ENCODE data around the gene CHCHD1. TPM values are rescaled to one million over a fixed set of nuclear protein-coding genes. Genes with fewer than 3 reads are reported as not detected.

The CHCHD1 gene
- total RNA-seq, 2 donors from 2014 or later = 37.6 to 49.3 TPM

GRCh38 chr10:73782749-73783085, 869 bp downstream of the CHCHD1 start:
- Mint-ChIP-seq H3K27ac (peak overlapping the region; percentile 96), H3K27me3 (ENCODE audit: insufficient read depth) (no peaks in the 10 kb centered on the region), H3K36me3 (ENCODE audit: low read depth) (peaks cover 7% of the 10 kb centered on the region), H3K4me1 (peaks cover 25% of the 10 kb centered on the region), H3K4me3 (peak overlapping the region; percentile 89), H3K9me3 (no peaks in the 10 kb centered on the region)
- H3K27me3 ChIP-seq (ENCODE audit: control insufficient read depth, insufficient read depth, low read length, poor library complexity, severe bottlenecking) = no peaks in the 10 kb centered on the region
- 29 to 66% methylated on average over 1 to 2 of the region's 2 CpGs for WGBS, 2 experiments (ENCODE audit: insufficient coverage in 1 of 2, insufficient read length in 1 of 2)
- peak overlapping the region; percentile 89 for H3K4me3 ChIP-seq (ENCODE audit: low read length)
- peak overlapping the region; percentile 72 for H3K9ac ChIP-seq (ENCODE audit: extremely low read depth, low read length, poor library complexity, severe bottlenecking)
- no peak for DNase-seq
- H3K27ac ChIP-seq (ENCODE audit: low read depth, low read length) = no peak overlapping the region
- peaks cover 7% of the 10 kb centered on the region for H3K4me1 ChIP-seq (ENCODE audit: control insufficient read depth, insufficient read depth, low read length)
- peaks cover 20% of the 10 kb centered on the region for H3K36me3 ChIP-seq (ENCODE audit: control insufficient read depth, insufficient read depth, low read length)
- no peak for TF ChIP-seq CTCF (conservative IDR thresholded peaks at IDR 0.05)
- H3K9me3 ChIP-seq (ENCODE audit: control insufficient read depth, low read length) = no peaks in the 10 kb centered on the region

- peak within 1 kb of the TSS; percentile 97 for H3K4me3 Mint-ChIP-seq
- peak; percentile 94 for DNase-seq
- Histone ChIP-seq H3K4me1 (ENCODE audit: control insufficient read depth, insufficient read depth, low read length) (peaks cover 7% of the 10 kb centered on the region), H3K4me3 (ENCODE audit: low read length) (peak within 1 kb of the TSS; percentile 96), H3K9ac (ENCODE audit: extremely low read depth, low read length, poor library complexity, severe bottlenecking) (peak within 1 kb of the TSS; percentile 65), H3K27me3 (ENCODE audit: control insufficient read depth, insufficient read depth, low read length, poor library complexity, severe bottlenecking) (no peaks in the 10 kb centered on the region), H3K9me3 (ENCODE audit: control insufficient read depth, low read length) (no peaks in the 10 kb centered on the region), H3K36me3 (ENCODE audit: control insufficient read depth, insufficient read depth, low read length) (peaks cover 19% of the 10 kb centered on the region), H3K27ac (ENCODE audit: low read depth, low read length) (no peak within 1 kb of the TSS)
- peak within 1 kb of the TSS; percentile 99 for H3K27ac Mint-ChIP-seq
- peaks cover 22% of the 10 kb centered on the region for H3K4me1 Mint-ChIP-seq
- H3K36me3 Mint-ChIP-seq (ENCODE audit: low read depth) = peaks cover 9% of the 10 kb centered on the region
- WGBS, 2 experiments (ENCODE audit: insufficient coverage in 1 of 2, insufficient read length in 1 of 2) = 0% methylated on average over 16 to 36 of the region's 36 CpGs
- H3K27me3 Mint-ChIP-seq (ENCODE audit: insufficient read depth) = no peaks in the 10 kb centered on the region
- peak; percentile 26 for TF ChIP-seq CTCF (conservative IDR thresholded peaks at IDR 0.05)
- no peaks in the 10 kb centered on the region for H3K9me3 Mint-ChIP-seq
Observed at GRCh38 chr10:73785211-73785720, 3.4 kb downstream of the CHCHD1 start, which contains the start of gene ZSWIM8. Gene ZSWIM8, plus strand, starts transcription at chr10:73785606. Its CDS starts 273 bp downstream, at chr10:73785879.

GRCh38 chr10:73785721-73786511, 4.1 kb downstream of the CHCHD1 start:
- Histone ChIP-seq H3K27me3 (ENCODE audit: control insufficient read depth, insufficient read depth, low read length, poor library complexity, severe bottlenecking) (no peaks in the 10 kb centered on the region), H3K9me3 (ENCODE audit: control insufficient read depth, low read length) (no peaks in the 10 kb centered on the region), H3K4me3 (ENCODE audit: low read length) (peak overlapping the region; percentile 96), H3K4me1 (ENCODE audit: control insufficient read depth, insufficient read depth, low read length) (peaks cover 7% of the 10 kb centered on the region), H3K9ac (ENCODE audit: extremely low read depth, low read length, poor library complexity, severe bottlenecking) (peak overlapping the region; percentile 65), H3K27ac (ENCODE audit: low read depth, low read length) (no peak overlapping the region), H3K36me3 (ENCODE audit: control insufficient read depth, insufficient read depth, low read length) (peaks cover 18% of the 10 kb centered on the region)
- peak; percentile 29 for TF ChIP-seq CTCF (conservative IDR thresholded peaks at IDR 0.05)
- Mint-ChIP-seq H3K27me3 (ENCODE audit: insufficient read depth) (no peaks in the 10 kb centered on the region), H3K36me3 (ENCODE audit: low read depth) (peaks cover 13% of the 10 kb centered on the region), H3K4me3 (peak overlapping the region; percentile 97), H3K4me1 (peaks cover 18% of the 10 kb centered on the region), H3K27ac (peak overlapping the region; percentile 99), H3K9me3 (no peaks in the 10 kb centered on the region)
- DNase-seq = peak; percentile 83
- 1 to 2% methylated on average over 8 to 54 of the region's 54 CpGs for WGBS, 2 experiments (ENCODE audit: insufficient coverage in 1 of 2, insufficient read length in 1 of 2)

All from endodermal cell (in vitro differentiated cells).